ENCODE measurements around the gene NOTO.

The NOTO gene

GRCh38 chr2:73235315-73236028 lies 33.1 kb downstream of the NOTO start:
- no peak for DNase-seq

GRCh38 chr2:73237168-73237567 lies 34.8 kb downstream of the NOTO start:
- DNase-seq = no peak

GRCh38 chr2:73238149-73238548 lies 35.8 kb downstream of the NOTO start:
- no peak for DNase-seq

GRCh38 chr2:73238976-73239375 lies 36.6 kb downstream of the NOTO start:
- no peak for DNase-seq

GRCh38 chr2:73239776-73240175 lies 37.4 kb downstream of the NOTO start:
- no peak for DNase-seq

GRCh38 chr2:73243884-73244570 lies 41.7 kb downstream of the NOTO start:
- no peak for DNase-seq

GRCh38 chr2:73244580-73244979 lies 42.2 kb downstream of the NOTO start:
- no peak for DNase-seq

- DNase-seq = no peak
Measured at GRCh38 chr2:73246850-73247249, 44.5 kb downstream of the NOTO start.

GRCh38 chr2:73249636-73250035 lies 47.3 kb downstream of the NOTO start:
- no peak for DNase-seq

GRCh38 chr2:73250872-73251846 lies 48.8 kb downstream of the NOTO start:
- DNase-seq = no peak

GRCh38 chr2:73252238-73253027 lies 50.1 kb downstream of the NOTO start:
- no peak for DNase-seq

GRCh38 chr2:73253400-73253799 lies 51.0 kb downstream of the NOTO start:
- no peak for DNase-seq

GRCh38 chr2:73253901-73254300 lies 51.5 kb downstream of the NOTO start:
- no peak for DNase-seq

GRCh38 chr2:73254343-73255006 lies 52.1 kb downstream of the NOTO start:
- no peak for DNase-seq

GRCh38 chr2:73255007-73255644 lies 52.8 kb downstream of the NOTO start:
- DNase-seq = no peak

GRCh38 chr2:73255907-73256617 lies 53.7 kb downstream of the NOTO start:
- DNase-seq = no peak

- no peak for DNase-seq
Measured at GRCh38 chr2:73256618-73256922, 54.2 kb downstream of the NOTO start.

GRCh38 chr2:73257021-73257420 lies 54.6 kb downstream of the NOTO start:
- no peak for DNase-seq

GRCh38 chr2:73257425-73258125 lies 55.2 kb downstream of the NOTO start:
- DNase-seq = no peak

GRCh38 chr2:73258186-73258912 lies 56.0 kb downstream of the NOTO start:
- no peak for DNase-seq
